ENCODE measurements around the gene OVCH2. TPM values are rescaled to one million over a fixed set of nuclear protein-coding genes. Genes with fewer than 3 reads are reported as not detected.

OVCH2 gene
- polyA plus RNA-seq, 1 experiment, result 3.7 TPM

GRCh38 chr11:7643314-7643713, 63.0 kb downstream of the OVCH2 start:
- no peak overlapping the region for H3K4me3 ChIP-seq (ENCODE audit: low read depth, low read length)
- CTCF ChIA-PET, result interaction anchor here (0.6 to 1.8 kb wide), 7 partner anchors 9 to 130 kb away, joined by 3 to 8 read pairs (median 4); partner anchors contain the start of gene PPFIBP2
- no peak for DNase-seq (ENCODE audit: low read depth)
- H3K27me3 ChIP-seq (ENCODE audit: control insufficient read depth, insufficient read depth, low read length), result no peaks in the 10 kb centered on the region
- TF ChIP-seq, protein P1, sequence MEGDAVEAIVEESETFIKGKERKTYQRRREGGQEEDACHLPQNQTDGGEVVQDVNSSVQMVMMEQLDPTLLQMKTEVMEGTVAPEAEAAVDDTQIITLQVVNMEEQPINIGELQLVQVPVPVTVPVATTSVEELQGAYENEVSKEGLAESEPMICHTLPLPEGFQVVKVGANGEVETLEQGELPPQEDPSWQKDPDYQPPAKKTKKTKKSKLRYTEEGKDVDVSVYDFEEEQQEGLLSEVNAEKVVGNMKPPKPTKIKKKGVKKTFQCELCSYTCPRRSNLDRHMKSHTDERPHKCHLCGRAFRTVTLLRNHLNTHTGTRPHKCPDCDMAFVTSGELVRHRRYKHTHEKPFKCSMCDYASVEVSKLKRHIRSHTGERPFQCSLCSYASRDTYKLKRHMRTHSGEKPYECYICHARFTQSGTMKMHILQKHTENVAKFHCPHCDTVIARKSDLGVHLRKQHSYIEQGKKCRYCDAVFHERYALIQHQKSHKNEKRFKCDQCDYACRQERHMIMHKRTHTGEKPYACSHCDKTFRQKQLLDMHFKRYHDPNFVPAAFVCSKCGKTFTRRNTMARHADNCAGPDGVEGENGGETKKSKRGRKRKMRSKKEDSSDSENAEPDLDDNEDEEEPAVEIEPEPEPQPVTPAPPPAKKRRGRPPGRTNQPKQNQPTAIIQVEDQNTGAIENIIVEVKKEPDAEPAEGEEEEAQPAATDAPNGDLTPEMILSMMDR (IDR thresholded peaks at IDR 0.05; ENCODE audit: insufficient read depth, low read depth, low read length), result no peak
- H3K36me3 ChIP-seq (ENCODE audit: control insufficient read depth, insufficient read depth, low read length), result peaks cover 14% of the 10 kb centered on the region
- POLR2A ChIA-PET, result no interaction called here

DNA sequence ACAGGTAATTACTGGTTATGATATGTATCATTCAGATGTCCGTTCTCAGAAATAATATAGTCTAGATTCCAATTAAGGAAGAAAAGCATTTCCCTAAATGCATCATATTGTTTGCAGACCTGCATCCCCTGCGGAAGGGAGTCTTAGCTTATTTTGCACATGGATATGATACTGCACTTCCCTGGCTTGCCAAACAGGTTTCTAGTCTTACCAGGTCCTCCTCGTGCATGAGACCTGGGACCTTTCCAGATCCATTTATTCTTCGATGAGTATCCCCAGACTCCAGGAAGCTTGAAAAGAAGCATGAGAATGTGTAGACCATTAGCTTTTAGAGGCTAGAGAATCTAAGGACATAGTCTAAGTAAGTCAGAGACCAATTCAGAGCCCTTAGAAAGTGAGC, 63.5 kb downstream of the OVCH2 start:
- Histone ChIP-seq H3K36me3 (ENCODE audit: control insufficient read depth, insufficient read depth, low read length) (peaks cover 13% of the 10 kb centered on the region), H3K27me3 (ENCODE audit: control insufficient read depth, insufficient read depth, low read length) (no peaks in the 10 kb centered on the region), H3K4me3 (ENCODE audit: low read depth, low read length) (no peak overlapping the region)
- ChIA-PET CTCF (interaction anchor here (0.6 to 1.8 kb wide), 6 partner anchors 9 to 120 kb away, joined by 3 to 8 read pairs (median 5); no protein-coding TSS in a partner anchor), POLR2A (no interaction called here)
- TF ChIP-seq, protein P1 (IDR thresholded peaks at IDR 0.05; ENCODE audit: insufficient read depth, low read depth, low read length), result no peak
- no peak for DNase-seq (ENCODE audit: low read depth)

DNA sequence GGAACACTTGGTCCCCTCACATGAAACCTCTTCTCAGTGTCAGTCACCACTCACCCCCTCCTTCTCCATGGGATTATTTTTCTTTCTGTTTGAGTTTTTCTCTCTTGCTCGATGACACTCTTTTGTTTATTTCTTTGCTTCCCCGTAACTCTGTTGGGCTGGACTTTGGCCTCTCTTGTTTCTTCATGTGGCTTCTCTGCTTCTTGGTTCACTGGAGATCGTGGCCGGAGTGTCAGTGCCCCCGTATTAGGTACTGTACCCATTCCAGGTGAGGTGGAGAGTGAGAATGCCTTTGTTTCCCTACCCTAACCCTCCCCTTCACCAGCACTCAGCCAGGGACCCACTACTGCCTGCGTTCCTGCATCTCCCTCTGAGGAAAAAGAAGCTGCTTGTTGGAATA, 65.5 kb downstream of the OVCH2 start:
- TF ChIP-seq, protein P1 (IDR thresholded peaks at IDR 0.05; ENCODE audit: insufficient read depth, low read depth, low read length), result no peak
- H3K36me3 ChIP-seq (ENCODE audit: control insufficient read depth, insufficient read depth, low read length), result peaks cover 13% of the 10 kb centered on the region
- no peak for DNase-seq (ENCODE audit: low read depth)
- POLR2A ChIA-PET, result no interaction called here
- H3K27me3 ChIP-seq (ENCODE audit: control insufficient read depth, insufficient read depth, low read length), result no peaks in the 10 kb centered on the region
- CTCF ChIA-PET, result interaction anchor here (1.3 kb wide), 1 partner anchor 16 kb away, joined by 5 read pairs; no protein-coding TSS in a partner anchor
- no peak overlapping the region for H3K4me3 ChIP-seq (ENCODE audit: low read depth, low read length)

DNA sequence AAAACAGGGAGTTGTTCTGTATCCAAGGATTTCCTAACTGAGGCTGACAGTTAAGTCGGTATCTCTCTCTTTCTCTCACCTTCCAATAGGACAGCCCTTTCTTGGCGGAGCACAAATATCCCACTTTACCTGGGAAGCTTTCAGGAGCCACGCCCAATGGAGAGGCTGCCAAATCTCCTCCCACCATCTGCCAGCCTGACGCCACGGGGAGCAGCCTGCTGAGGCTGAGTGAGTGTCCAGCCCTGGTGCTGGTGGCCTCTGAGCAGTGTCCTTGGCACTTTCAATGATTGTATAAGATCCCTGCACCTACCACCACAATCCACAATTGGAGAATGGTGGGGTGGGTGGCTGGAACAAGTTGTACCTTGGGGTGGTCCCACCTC, 66.6 kb downstream of the OVCH2 start:
- Histone ChIP-seq H3K4me3 (ENCODE audit: low read depth, low read length) (no peak overlapping the region), H3K27me3 (ENCODE audit: control insufficient read depth, insufficient read depth, low read length) (no peaks in the 10 kb centered on the region), H3K36me3 (ENCODE audit: control insufficient read depth, insufficient read depth, low read length) (peaks cover 16% of the 10 kb centered on the region)
- CTCF ChIA-PET, result interaction anchor here (1.1 to 4.2 kb wide), 4 partner anchors 9 to 68 kb away, joined by 4 to 26 read pairs (median 6); no protein-coding TSS in a partner anchor
- TF ChIP-seq, protein P1 (IDR thresholded peaks at IDR 0.05; ENCODE audit: insufficient read depth, low read depth, low read length), result no peak
- POLR2A ChIA-PET, result no interaction called here
- DNase-seq (ENCODE audit: low read depth), result no peak

Other genes starting within 250 kb of the OVCH2 start
- 0.91 and 1.1 TPM in 2 replicates for gene OLFML1, start 221.0 kb downstream of the OVCH2 start, polyA plus RNA-seq (2011; rRNA removed)
- 20.6 and 29.9 TPM in 2 replicates for gene PPFIBP2, start 192.5 kb downstream of the OVCH2 start, polyA plus RNA-seq (2011; rRNA removed)
- gene CYB5R2, start 33.0 kb downstream of the OVCH2 start, polyA plus RNA-seq (2011; rRNA removed), result 48.9 and 49.6 TPM in 2 replicates
- 0.23 and 0.40 TPM in 2 replicates for gene OR5P2, start 90.5 kb upstream of the OVCH2 start, polyA plus RNA-seq (2011; rRNA removed)
- gene OR5P3, start 124.4 kb upstream of the OVCH2 start, polyA plus RNA-seq (2011; rRNA removed), result 0.36 TPM in 1 of 2 replicates, not detected in the other
- gene OR10A6, start 224.8 kb upstream of the OVCH2 start, polyA plus RNA-seq (2011; rRNA removed), result 0.07 and 0.31 TPM in 2 replicates
- gene OR10A3, start 235.2 kb upstream of the OVCH2 start, polyA plus RNA-seq (2011; rRNA removed), result 0.07 TPM in 2 replicates

Data from BJ (cell line).